Measurements from ENCODE around the gene ACOX2.

Gene ACOX2

DNA sequence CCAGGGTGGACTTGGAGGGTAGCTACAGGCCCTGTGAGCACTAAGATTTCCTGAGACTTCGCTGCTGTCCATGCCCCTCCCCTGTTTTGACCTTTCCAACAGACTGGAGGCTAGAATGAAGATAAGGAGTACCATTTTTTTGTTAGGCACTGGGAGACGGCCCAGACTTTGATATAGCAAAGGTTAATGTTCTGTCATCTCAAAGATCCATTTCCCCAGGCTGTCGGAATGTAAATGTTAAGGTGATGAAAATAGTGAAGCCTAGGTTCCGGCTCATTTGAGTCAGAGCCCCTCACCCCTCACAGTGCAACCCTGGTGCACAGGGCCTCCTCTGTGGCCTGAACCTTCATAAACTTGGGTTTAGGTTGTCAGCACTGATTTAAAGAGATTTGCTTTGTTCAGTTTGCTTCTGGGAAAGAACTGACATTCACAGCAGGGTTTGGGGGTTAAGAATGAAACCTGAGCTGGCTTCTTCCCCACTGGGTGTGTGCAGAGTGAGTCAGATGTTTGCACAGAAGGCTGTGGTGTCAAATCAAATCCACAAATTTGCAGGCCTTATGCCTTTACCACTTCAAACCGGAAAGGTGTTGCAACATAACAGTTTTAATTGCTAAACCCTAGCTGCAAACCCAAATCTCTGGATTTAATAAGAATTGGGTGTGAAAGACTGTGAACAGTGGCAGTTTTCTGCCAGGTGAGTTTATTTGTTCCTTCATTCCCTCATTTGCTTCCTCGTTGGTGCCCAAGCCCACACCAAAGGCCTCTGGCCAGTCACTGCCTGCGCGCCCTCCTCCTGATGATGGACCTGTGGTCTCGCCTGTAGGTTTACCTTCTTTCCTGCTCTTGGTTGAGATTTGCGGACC lies 65.7 kb downstream of the ACOX2 start:
- peak; percentile 48 for DNase-seq

DNA sequence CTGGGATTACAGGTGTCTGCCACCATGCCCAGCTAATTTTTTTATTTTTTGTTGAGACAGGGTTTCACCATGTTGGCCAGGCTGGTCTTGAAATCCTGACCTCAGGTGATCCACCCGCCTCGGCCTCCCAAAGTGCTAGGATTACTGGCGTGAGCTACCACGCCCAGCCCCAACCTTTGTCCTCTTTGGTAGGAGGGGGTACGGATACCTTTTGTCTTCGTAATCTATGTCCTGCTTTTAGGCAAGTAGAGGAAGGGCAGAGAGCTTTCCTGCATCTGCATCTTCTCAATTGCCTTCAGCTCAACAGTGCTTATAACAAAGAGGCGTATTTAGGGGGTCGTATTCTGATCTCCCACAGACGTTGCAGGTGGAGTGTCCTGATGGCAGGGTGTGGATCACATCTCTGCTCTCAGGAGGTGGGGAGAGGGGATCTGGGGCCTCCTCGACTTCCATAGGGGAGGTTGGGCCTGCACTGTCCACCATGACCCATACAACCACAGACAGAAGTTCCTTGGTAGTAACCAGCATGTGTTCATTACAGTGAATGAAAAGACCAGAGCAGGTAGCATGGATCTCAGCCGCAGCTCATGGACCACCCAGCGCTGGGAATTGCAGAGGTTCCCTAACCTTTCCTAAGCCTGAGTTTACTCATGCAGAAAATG lies 66.5 kb downstream of the ACOX2 start:
- no peak for DNase-seq

DNA sequence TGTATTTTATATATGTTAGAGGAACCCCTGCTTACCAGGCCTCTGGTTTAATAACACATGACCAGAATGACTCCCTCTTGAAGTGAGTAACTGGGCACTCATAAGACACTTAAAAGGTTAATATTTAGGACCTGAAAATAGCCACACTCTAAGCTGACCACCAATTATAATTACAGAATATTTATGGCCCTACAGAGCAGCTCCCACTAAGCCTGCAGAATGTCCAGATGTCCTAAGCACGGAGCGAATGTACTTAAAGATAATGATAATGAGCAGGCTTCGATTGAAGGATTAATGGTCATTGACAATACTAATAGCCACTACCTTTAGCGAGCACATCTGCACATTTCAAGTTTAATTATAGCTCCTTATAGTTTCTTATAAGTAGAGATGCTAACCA lies 67.9 kb downstream of the ACOX2 start:
- DNase-seq: no peak

DNA sequence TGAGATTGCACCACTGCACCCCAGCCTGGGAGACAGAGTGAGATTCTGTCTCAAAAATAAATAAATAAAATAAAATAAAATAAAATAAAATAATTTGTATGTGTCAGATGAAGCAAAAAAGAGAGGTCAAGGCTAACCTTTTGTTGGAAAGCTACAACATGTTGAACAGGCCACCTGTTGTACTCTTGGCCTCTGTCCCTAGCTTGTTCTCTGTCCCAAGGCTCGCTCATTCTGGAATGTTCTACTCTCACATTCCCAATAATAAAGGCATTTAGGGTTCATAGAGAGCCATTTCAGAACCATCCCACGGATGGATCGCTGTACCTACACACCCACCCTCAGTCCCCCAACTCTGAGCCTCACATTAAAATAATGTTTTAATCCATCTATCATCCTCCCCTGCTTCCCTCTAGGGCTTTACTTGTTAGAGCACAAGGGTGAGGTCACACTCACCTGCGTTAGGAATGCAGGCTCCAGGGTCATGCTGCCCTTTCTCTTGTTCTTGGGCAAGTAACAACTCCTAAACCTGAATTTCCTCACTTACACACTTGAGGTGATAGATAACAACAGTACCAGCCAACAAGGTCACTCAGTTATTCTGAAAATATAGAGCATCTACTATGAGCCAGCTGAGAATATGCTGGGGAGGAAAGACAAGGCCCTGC lies 70.0 kb downstream of the ACOX2 start:
- DNase-seq: no peak

- DNase-seq: no peak
Observed at GRCh38 chr3:58464866-58465265, 72.1 kb downstream of the ACOX2 start.

DNA sequence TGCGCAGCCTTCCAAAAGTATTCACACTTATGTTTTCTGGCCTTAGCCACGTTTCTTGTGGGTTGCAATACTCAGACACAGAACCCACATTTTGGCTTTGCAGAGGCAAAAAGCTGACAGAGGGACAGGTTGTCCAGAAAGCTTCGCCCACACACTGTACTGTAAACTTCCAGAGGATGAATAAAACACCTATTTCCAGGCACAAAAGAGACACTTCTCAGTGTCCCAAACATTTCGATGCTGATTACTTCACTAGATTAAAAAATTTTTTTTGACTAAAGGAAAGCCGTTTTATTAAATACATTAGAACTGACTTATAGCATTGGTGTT lies 73.1 kb downstream of the ACOX2 start:
- DNase-seq: no peak

GRCh38 chr3:58463181-58463941 lies 73.6 kb downstream of the ACOX2 start:
- peak; percentile 72 for DNase-seq

DNA sequence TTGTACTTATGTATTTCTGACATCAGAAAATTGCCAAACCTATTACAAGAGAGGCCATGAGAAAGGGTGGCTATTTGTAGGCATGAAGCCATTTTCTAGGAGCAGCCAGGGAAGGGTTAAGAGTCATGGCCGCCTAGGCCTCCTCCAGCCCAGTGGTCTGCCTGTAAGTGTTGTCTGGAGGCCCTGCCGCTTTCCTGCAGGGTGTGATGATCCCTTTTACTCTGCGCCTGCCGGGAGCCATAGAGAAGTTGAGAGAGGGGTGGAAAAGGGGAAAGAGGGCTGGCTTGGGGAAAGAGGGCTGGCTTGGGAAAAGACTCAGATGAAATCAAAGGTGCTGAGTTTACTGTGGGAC lies 74.2 kb downstream of the ACOX2 start:
- no peak for DNase-seq

DNA sequence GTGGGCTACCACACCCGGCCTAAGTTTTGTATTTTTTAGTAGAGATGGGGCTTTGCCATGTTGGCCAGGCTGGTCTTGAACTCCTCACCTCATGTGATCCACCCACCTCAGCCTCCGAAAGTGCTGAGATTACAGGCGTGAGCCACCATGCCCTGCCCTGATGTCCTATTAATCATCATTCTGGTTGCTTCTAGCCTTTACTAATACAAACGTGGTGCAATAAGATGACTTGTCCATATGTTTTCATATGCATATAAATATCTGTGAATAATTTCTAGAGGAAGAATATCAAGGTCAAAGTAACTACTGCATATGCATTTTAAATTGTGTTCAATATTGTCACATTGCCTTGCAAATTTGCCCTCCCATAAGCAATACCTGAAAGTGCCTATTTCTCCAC lies 77.8 kb downstream of the ACOX2 start:
- DNase-seq: no peak

Measured in CD4-positive, alpha-beta T cell treated with Interleukin-10 for 1 hour (primary cell).